Neural progenitor cell (in vitro differentiated cells): ENCODE data around the gene RASGRP2.

Source experiments
- EZH2 ChIP-seq: fragments of 200-600 bp; sonication (generic); IDR thresholded peaks from 2 replicates; pipeline ENCODE4 v1.6.1; 2017; ENCODE audit warnings: antibody characterized with exemption, mild to moderate bottlenecking, moderate library complexity
- TF ChIP-seq, protein P1 (sequence below): fragments of 200-600 bp; sonication (generic); IDR thresholded peaks from 2 replicates; pipeline ENCODE4 v1.5.1; 2017; ENCODE audit warnings: antibody characterized with exemption, mild to moderate bottlenecking

DNA sequence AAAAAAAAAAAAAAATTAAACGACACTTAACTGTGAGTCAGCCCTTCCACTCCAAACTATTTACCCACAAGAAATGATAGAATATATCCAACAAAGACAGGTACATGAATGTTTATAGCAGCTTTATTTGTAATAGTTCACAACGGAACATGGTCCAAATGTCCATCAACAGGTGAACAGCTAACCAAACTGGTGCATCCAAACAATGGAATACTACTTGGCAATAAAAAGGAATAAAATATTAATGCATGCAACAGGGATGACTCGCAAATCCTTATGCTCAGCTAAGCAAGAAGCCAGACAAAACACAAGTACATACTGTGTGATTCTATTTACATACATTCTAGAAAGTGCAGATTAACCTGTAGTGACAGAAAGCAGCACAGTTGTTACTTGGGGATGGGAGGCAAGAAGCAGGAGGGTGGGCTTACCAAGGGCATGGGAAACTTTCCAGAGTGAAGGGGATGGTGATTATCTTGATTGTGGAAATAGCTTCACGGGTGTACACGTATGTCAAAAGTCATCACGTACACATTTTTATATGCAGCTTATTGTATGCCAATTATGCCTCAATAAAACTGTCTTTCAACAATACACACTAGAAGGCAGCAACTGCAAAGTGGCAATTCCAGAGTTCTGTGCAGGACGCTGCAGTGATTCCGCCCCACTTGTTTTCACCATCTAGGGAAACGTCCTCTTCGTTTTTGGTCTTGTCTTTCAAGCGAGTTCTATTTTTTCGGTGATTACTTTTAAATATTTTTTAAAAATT is 41.1 kb upstream of the RASGRP2 start:
- TF ChIP-seq, protein P1, sequence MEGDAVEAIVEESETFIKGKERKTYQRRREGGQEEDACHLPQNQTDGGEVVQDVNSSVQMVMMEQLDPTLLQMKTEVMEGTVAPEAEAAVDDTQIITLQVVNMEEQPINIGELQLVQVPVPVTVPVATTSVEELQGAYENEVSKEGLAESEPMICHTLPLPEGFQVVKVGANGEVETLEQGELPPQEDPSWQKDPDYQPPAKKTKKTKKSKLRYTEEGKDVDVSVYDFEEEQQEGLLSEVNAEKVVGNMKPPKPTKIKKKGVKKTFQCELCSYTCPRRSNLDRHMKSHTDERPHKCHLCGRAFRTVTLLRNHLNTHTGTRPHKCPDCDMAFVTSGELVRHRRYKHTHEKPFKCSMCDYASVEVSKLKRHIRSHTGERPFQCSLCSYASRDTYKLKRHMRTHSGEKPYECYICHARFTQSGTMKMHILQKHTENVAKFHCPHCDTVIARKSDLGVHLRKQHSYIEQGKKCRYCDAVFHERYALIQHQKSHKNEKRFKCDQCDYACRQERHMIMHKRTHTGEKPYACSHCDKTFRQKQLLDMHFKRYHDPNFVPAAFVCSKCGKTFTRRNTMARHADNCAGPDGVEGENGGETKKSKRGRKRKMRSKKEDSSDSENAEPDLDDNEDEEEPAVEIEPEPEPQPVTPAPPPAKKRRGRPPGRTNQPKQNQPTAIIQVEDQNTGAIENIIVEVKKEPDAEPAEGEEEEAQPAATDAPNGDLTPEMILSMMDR: no peak
- no peak for TF ChIP-seq EZH2
